Measurements from ENCODE around the gene PBX4.

PBX4 gene

DNA sequence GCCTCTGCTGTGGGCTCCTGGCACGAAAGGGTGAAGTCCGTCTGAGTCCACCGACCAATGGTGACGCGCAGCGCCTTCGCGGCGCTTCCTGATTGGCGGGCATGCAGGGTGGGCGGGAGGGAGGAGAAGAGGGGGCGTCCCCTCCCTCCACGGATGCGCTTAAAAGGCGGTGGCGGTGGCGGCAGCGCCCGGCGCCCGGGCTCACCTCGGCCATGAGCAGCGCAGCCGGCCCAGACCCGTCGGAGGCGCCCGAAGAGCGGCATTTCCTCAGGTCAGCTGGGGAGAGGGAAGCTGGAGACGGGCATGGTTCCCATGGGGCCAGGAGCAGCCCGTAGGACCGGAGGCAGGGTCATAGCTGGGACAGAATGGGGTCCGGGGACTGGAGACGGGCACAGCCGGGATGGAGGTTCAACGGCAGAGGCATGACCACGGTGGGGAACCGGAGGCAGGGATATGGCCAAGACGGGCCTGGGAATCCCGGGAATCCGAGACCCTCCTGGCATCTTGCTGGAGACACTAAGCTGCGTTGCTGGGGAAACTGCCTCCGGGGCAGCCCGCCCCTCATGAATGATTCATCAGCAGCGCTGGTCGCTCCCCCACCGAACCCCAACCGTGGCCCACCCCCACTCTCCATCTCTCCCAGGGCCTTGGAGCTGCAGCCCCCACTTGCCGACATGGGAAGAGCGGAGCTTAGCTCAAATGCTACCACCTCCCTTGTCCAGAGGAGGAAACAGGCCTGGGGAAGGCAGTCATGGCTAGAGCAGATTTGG is 89.6 kb downstream of the PBX4 start, which contains the start of gene YJEFN3:
YJEFN3 (plus strand) TSS at position 191 of the 770 bp plus-strand sequence; CDS start at position 213, 22 bp downstream.
- TF ChIP-seq, protein P1, sequence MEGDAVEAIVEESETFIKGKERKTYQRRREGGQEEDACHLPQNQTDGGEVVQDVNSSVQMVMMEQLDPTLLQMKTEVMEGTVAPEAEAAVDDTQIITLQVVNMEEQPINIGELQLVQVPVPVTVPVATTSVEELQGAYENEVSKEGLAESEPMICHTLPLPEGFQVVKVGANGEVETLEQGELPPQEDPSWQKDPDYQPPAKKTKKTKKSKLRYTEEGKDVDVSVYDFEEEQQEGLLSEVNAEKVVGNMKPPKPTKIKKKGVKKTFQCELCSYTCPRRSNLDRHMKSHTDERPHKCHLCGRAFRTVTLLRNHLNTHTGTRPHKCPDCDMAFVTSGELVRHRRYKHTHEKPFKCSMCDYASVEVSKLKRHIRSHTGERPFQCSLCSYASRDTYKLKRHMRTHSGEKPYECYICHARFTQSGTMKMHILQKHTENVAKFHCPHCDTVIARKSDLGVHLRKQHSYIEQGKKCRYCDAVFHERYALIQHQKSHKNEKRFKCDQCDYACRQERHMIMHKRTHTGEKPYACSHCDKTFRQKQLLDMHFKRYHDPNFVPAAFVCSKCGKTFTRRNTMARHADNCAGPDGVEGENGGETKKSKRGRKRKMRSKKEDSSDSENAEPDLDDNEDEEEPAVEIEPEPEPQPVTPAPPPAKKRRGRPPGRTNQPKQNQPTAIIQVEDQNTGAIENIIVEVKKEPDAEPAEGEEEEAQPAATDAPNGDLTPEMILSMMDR (IDR thresholded peaks at IDR 0.05; ENCODE audit: insufficient read depth, low read depth, low read length, missing control alignments), result no peak
- H3K4me3 ChIP-seq (ENCODE audit: low read depth, low read length), result no peak within 1 kb of the TSS
- no peak for DNase-seq (ENCODE audit: low read depth)

DNA sequence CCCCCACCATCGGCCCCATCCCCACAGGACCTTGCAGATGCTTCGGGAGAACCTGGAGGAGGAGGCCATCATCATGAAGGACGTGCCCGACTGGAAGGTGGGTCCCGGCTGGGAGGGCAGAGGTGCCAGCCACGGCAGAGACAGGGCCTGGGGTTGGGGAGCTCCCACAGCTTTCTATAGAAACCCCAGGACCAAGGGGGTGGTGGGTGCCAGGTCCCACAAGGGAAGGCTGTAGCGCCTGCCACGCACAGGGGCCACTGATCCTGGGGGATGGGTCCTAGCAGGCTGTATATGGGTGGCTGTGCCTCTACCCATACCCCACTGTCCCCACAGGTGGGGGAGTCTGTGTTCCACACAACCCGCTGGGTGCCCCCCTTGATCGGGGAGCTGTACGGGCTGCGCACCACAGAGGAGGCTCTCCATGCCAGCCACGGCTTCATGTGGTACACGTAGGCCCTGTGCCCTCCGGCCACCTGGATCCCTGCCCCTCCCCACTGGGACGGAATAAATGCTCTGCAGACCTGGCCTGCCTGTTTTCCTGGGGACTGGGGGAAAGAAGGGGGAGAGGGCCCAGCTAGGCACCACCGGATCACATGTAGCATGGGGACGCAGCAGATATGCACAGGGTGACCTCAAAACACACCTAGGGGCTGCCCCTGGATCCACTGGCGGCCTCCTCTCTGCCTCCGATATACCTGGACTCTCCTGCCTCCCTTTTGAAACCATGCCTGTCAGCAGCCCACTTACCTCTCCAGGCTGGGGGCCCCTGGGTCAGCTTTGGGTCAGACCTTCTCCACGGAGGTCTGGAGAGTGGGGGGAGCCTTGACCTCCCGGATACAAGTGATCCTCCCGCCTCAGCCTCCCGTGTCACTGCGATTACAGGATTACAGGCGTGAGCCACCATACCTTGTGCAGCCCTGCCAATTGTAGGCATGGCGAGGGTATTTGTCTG is 90.5 kb downstream of the PBX4 start:
- no peak for DNase-seq (ENCODE audit: low read depth)
- H3K4me3 ChIP-seq (ENCODE audit: low read depth, low read length), result no peak overlapping the region
- TF ChIP-seq, protein P1 (IDR thresholded peaks at IDR 0.05; ENCODE audit: insufficient read depth, low read depth, low read length, missing control alignments), result no peak

DNA sequence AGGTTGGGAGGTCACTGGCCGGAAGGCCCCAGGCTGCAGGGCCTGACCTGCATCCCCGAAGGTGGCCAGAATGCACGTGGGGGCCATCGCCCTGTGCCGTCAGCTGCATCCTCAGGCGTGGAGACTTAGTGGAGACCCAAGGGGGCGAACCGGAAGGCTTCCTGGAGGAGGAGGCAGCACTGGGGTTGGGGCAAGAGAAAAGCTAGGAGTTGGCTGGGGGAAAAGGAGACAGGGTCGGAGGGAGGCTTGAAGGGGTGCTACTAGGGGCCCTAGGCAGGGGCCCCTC is 91.2 kb downstream of the PBX4 start:
- no peak for DNase-seq (ENCODE audit: low read depth)
- TF ChIP-seq, protein P1 (IDR thresholded peaks at IDR 0.05; ENCODE audit: insufficient read depth, low read depth, low read length, missing control alignments), result no peak

DNA sequence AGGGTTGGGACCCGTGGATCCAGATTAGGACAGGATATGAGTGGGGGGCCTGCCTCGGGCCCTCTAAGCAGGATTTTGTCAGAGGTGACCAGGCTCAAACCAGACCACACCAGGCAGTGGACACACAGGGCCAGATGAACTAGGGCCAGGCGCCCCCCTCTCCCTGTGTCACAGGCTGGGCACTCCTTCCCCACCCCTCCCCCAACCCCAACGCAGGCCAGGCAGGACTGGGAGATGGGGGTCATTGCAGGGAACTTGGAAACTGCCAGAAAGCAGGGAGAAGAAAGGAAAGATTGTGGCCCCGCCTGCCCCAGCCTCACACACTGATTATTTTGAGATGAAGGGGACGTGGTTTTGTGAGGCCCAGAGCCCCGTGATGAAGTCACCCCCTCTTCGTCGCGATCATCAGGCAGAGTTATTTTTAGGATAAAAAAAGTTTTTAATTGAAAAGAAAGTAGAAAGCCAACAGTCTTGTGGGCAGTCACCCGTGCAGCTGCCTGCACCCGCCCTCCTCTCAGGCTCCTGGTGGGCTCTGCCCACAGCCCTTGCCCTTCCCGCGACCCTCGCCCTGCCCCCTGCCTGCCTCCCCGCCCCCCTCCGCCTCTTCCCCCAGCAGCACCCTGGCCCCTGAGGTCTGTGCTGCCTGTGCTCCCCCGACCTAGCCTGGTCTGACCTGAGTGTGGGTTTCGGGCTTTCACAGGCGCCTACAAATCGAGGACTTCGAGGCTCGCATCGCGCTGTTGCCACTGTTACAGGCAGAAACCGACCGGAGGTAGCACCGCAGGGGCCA is 91.7 kb downstream of the PBX4 start:
- DNase-seq (ENCODE audit: low read depth), result no peak
- TF ChIP-seq, protein P1 (IDR thresholded peaks at IDR 0.05; ENCODE audit: insufficient read depth, low read depth, low read length, missing control alignments), result no peak
- H3K4me3 ChIP-seq (ENCODE audit: low read depth, low read length), result no peak overlapping the region

More for the DNA sequence above, 91.2 kb downstream of the PBX4 start:
- no peak overlapping the region for H3K4me3 ChIP-seq (ENCODE audit: low read depth, low read length)

DNA sequence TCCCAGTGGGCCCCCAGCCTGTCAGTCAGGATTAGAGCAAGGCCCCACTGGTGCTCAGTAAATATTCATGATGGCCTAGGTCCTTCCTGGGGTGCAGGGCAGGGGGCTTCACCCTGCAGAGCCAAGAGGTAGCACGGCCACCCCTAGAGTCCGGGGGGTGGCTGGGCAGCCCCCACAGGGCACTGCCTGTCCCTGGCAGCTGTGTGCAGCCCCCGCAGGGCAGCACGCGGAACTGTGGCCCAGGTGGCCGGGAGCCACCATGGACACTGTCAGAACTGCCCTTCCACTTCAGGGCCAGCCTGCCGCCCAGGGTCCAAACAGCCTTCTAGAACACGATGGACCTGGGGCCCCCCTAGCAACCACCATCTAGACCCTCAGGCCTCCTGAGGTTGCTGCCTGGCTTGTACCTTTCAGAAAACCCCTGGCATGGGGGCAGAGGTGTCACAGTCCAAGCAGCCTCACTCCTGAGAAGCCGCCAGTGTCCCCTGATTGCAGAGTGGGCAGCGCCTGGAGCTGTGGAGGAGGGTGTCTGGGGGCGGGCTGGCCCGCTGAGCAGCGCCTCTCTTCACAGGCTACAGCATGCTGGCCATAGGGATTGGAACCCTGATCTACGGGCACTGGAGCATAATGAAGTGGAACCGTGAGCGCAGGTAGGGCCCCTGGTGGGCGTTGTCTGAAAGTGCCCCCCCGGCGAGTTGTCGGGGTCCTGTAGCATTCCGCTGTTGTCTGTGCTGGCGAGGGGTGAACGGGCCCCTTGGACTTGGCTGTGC is 92.7 kb downstream of the PBX4 start:
- no peak for DNase-seq (ENCODE audit: low read depth)
- TF ChIP-seq, protein P1 (IDR thresholded peaks at IDR 0.05; ENCODE audit: insufficient read depth, low read depth, low read length, missing control alignments), result no peak

DNA sequence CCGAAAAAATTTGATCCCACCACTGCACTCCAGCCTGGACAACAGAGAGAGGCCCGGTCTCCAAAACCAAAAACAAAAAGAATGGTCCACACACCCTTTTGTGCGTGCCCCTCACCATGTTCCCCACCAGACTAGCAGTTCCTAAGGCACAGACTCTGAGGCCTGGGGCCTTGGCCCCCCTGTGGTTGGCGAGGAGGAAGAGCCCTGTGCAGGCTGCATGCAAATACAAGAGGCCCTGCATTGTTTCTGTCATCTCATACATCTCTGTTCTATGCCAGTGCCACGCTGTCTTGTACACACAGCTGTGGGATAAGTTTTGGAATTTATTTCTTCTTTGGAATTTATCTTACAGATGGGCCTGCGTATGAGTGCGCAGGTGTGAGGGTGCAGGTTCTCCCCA is 94.4 kb downstream of the PBX4 start:
- peak; percentile 47 for DNase-seq (ENCODE audit: low read depth)
- TF ChIP-seq, protein P1 (IDR thresholded peaks at IDR 0.05; ENCODE audit: insufficient read depth, low read depth, low read length, missing control alignments), result peak; percentile 9
- H3K4me3 ChIP-seq (ENCODE audit: low read depth, low read length), result no peak overlapping the region

More for the DNA sequence above, 92.7 kb downstream of the PBX4 start:
- no peak overlapping the region for H3K4me3 ChIP-seq (ENCODE audit: low read depth, low read length)
